ENCODE results near the gene PPP6C. TPM values are rescaled to one million over a fixed set of nuclear protein-coding genes. Genes with fewer than 3 reads are reported as not detected.
"Not testable (repeated sequence)": the region's sequence is repeated elsewhere in the genome, so short reads cannot be mapped to it uniquely, and the experiment has no call there.

Gene PPP6C
- total and polyA plus RNA-seq, 2 experiments from 2014 or later: 31.9 to 46.4 TPM

GRCh38 chr9:125110464-125110863, 79.1 kb downstream of the PPP6C start (continued):
- TF ChIP-seq ZNF462 (CRISPR knock-in tag; IDR thresholded peaks at IDR 0.05): no peak

- H3K36me3 ChIP-seq (ENCODE audit: insufficient read depth); H3K4me3 Mint-ChIP-seq; H3K4me1 Mint-ChIP-seq; DNase-seq (ENCODE audit: low spot score); H3K27me3 ChIP-seq (ENCODE audit: insufficient read depth); H2AFZ ChIP-seq; H3K4me3 ChIP-seq; H3K4me2 ChIP-seq; H3F3A ChIP-seq (replicated peaks; ENCODE audit: low read depth); H4K20me1 ChIP-seq (replicated peaks; ENCODE audit: insufficient read depth); H3K9me2 ChIP-seq (ENCODE audit: insufficient read depth); H3K27ac ChIP-seq (ENCODE audit: low read depth); H3K27ac Mint-ChIP-seq; ATAC-seq; H3K27me3 Mint-ChIP-seq (ENCODE audit: insufficient read depth, low read depth, poor library complexity); H3K4me1 ChIP-seq (ENCODE audit: insufficient read depth): not testable (repeated sequence)
- H3K79me2 ChIP-seq (replicated peaks; ENCODE audit: insufficient read depth): peaks cover 63% of the 10 kb centered on the region
- Mint-ChIP-seq H3K9me3 (peaks cover 46% of the 10 kb centered on the region), H3K36me3 (ENCODE audit: low read depth) (peaks cover 47% of the 10 kb centered on the region; the same call in 2 of the 3 replicates)
These were observed 81.1 kb downstream of the PPP6C start for GRCh38 chr9:125108541-125108940.

GRCh38 chr9:125106285-125106893, 83.2 kb downstream of the PPP6C start:
- peaks cover 3% of the 10 kb centered on the region for H3K27me3 Mint-ChIP-seq (ENCODE audit: insufficient read depth, low read depth, poor library complexity)
- H3K79me2 ChIP-seq (replicated peaks; ENCODE audit: insufficient read depth): peaks cover 47% of the 10 kb centered on the region
- H3K27ac ChIP-seq (ENCODE audit: low read depth): no peak overlapping the region
- H3K27ac Mint-ChIP-seq: no peak overlapping the region
- H3K4me3 Mint-ChIP-seq: no peak overlapping the region
- peaks cover 26% of the 10 kb centered on the region for H3K9me3 Mint-ChIP-seq
- no peaks in the 10 kb centered on the region for H3K4me1 ChIP-seq (ENCODE audit: insufficient read depth)
- H3K36me3 ChIP-seq (ENCODE audit: insufficient read depth): no peaks in the 10 kb centered on the region
- 0 out of 2 replicates have a peak, but pooled peaks cover 6% of the 10 kb centered on the region for H3K9me2 ChIP-seq (ENCODE audit: insufficient read depth)
- no peak for DNase-seq (ENCODE audit: low spot score)
- no peak overlapping the region for H2AFZ ChIP-seq
- no peak overlapping the region for H3K4me3 ChIP-seq
- no peaks in the 10 kb centered on the region for H3F3A ChIP-seq (replicated peaks; ENCODE audit: low read depth)
- H3K27me3 ChIP-seq (ENCODE audit: insufficient read depth): no peaks in the 10 kb centered on the region
- H4K20me1 ChIP-seq (replicated peaks; ENCODE audit: insufficient read depth): peaks cover 9% of the 10 kb centered on the region; the same call in 1 of the 2 replicates
- H3K4me1 Mint-ChIP-seq: peaks cover 4% of the 10 kb centered on the region; the same call in 1 of the 3 replicates
- no peak for TF ChIP-seq NANOG (IDR thresholded peaks at IDR 0.05; ENCODE audit: borderline replicate concordance)
- H3K4me2 ChIP-seq: no peak overlapping the region
- ATAC-seq: no peak
- H3K36me3 Mint-ChIP-seq (ENCODE audit: low read depth): peaks cover 29% of the 10 kb centered on the region; the same call in 2 of the 3 replicates
